GM18502 (cell line): ENCODE measurements around the gene COX4I1.

Experiments used
- ATAC-seq: cut with Tn5 transposase; IDR thresholded peaks from one replicate; pipeline ENCODE4 v1.9.1; 2021; ENCODE audit warnings: mild to moderate bottlenecking; ENCODE audit not compliant: unreplicated experiment, poor library complexity

COX4I1 gene

GRCh38 chr16:85765767-85766166, 33.7 kb upstream of the COX4I1 start:
- ATAC-seq: no peak

DNA sequence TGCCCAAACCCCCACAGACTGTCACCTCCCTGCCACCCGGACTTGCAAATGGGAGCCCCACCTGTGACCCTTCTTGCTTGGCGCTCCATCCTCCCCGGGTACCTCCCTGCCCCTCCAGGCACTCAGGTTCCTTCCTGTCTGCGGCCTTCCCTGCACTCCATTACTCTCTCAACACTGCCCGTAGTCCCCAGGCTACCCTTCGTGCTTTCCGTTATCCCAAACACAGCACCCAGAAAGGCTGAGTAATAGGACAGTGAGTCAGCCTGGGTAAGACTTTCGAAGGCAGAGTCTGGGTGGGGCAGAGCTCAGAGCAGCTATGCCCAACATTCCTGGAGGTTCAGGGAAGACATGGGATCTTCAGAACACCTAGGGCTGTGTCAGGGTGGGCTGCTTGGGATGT, 32.0 kb upstream of the COX4I1 start:
- ATAC-seq: no peak

- no peak for ATAC-seq
Observed at GRCh38 chr16:85768199-85768598, 31.3 kb upstream of the COX4I1 start.

DNA sequence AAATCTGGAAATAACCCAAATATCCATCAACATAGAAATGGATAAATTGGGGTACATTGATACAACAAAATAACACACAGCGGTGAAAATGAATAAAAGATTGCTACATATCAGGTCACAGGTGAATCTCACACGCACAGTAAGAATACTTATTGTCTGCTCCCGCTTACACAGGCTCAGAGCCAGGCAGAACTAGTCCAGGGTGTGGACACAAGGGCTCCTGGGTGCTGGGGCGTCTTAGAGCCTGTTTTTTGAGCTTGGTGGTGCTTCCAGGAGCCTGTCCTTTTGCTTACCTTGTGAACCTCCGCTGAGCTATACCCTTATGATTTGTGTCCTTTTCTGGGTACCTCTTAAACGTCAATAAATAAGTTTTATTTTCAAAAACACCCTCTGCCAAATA, 28.8 kb upstream of the COX4I1 start:
- ATAC-seq: no peak

DNA sequence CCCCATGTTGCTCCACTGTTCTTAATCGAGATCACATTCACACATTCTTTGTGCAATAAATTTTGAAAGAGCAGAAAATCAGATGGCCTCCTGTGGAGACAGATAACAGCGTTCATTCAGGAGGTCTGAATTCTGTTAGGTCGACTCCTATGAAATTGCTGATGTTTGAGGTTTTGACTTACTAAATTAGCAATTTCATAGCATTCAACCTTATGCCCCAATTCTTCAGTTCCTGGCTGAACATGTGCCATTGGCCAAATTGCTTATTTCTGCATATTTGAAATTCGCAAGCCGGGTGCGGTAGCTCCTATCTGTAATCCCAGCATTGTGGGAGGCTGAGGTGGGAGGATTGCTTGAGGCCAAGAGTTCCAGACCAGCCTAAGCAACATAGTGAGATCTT, 26.5 kb upstream of the COX4I1 start:
- no peak for ATAC-seq

- no peak for ATAC-seq
Observed at GRCh38 chr16:85774136-85774535, 25.4 kb upstream of the COX4I1 start.

- ATAC-seq: no peak
Observed at GRCh38 chr16:85774811-85775210, 24.7 kb upstream of the COX4I1 start.

- ATAC-seq: no peak
Observed at GRCh38 chr16:85777583-85778310, 21.7 kb upstream of the COX4I1 start.

DNA sequence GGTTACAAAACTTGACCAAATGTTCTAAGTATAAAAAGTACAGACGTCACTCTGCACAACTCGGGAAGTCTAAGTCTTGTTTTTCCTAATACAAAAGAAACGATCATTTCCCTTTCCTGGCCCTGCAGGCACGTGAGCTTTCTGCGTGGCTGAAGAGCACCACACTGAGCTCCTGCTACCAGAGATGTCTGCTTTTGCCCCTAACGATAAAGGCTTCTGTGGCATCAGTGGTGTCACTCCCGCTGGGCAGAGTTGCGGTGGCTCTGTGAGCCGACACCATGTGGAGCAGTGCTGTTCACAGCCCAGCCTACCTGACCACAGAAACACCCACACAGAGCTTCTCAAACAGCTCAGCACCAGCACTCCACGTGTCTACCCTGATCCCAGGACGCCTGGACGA, 20.6 kb upstream of the COX4I1 start:
- no peak for ATAC-seq

- ATAC-seq: no peak
Observed at GRCh38 chr16:85780281-85780680, 19.2 kb upstream of the COX4I1 start.

DNA sequence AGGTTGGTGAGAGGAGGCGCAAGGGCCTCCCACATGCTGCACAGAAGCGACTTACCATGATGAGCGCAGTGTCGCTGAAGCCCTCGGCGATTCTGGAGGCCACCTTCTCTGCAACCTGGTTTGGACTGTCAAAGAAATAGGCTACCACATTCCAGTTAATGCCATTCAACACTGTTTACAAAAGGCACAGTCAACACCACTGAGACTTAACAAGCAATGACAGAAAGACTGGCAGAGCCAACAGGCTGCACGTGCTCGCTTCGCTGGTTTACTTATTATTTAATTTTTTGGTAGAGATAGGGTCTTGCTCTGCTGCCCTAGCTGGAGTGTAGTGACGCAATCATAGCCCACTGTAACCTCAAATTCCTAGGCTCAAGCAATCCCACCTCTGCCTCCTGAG, 18.3 kb upstream of the COX4I1 start:
- no peak for ATAC-seq

DNA sequence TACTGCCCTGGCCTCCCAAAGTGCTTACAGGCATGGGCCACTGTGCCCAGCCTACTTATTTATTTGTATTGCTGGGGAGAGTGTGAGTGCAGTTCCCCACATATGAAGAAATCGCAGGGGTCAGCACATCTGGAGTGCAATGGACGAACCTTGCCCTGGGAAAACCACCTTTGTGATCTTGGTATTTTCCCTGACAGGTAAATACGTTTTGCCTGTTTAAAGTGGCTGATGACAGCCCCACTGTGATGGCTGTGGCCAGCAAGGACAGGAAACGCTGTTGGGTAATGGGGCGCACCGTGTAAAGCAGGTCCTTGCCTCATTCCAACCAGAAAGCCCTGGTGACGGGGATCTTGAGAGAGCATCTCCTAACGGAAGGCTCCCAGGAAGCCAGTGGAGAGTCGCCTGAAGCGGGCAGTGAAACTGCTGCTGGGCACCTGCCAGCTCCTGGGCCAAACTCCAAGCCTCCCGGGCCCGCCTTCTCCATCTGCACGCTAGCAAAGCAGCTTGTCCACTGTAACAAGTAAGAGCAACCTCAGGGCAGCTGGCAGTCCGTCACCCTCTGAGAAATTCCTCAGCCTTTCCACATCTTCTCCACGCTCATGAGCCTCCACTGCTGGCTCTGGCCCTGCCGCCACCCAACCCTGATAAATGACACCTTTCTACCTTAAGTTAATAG, 17.7 kb upstream of the COX4I1 start:
- no peak for ATAC-seq

GRCh38 chr16:85782451-85782850, 17.0 kb upstream of the COX4I1 start:
- no peak for ATAC-seq

- no peak for ATAC-seq
Observed at GRCh38 chr16:85783441-85783840, 16.1 kb upstream of the COX4I1 start.

- no peak for ATAC-seq
Observed at GRCh38 chr16:85784813-85785212, 14.7 kb upstream of the COX4I1 start.

- ATAC-seq: no peak
Observed at GRCh38 chr16:85785927-85786326, 13.6 kb upstream of the COX4I1 start.

DNA sequence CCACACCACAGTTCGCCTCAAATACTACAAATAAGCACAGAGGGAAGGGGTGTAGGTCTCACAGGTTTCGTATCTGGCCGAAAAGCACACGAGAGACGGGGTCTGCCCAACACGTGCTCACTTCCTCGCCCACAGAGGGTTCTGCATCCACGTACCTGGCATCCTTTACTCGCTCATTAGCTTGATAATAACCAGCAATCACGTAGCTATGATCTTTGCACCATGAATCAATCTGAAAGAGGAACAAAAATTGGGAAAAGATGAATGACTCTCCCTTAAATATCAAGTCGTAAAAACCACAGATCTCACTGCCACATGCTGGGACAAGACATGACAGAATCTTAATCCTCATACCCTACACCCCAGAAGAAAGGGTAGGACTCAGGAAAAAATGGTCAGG, 10.7 kb upstream of the COX4I1 start:
- no peak for ATAC-seq

GRCh38 chr16:85789773-85790172, 9.7 kb upstream of the COX4I1 start:
- ATAC-seq: no peak

DNA sequence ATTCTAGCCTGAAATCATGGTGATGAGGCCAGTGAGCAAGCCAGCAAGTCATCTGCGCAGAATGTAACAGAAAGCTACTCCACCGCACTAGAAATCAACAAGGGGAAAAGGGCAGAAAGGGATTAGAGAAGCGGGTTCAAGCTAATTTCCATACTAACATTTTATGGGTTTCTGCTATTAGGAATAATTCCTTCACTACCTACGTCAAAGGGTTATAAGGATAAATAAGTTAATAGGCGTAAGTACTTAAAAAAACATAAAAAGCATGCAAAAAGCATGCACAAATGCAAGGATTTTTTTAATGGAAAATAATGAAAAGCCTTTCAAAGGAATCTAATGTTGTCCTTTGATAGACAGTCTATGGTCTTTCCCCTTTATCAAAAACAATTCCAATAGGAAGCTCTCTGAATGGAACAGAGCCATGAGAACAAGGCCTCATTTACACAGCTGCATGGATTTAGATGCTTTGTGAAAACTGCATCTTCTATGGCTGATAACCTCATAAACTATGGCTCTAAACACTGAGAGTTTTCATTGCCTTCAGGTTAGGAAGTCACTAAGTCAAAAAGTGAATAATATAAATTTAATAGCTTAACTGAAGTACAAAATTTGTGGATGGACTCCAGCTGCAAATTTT, 5.7 kb upstream of the COX4I1 start:
- ATAC-seq: no peak

DNA sequence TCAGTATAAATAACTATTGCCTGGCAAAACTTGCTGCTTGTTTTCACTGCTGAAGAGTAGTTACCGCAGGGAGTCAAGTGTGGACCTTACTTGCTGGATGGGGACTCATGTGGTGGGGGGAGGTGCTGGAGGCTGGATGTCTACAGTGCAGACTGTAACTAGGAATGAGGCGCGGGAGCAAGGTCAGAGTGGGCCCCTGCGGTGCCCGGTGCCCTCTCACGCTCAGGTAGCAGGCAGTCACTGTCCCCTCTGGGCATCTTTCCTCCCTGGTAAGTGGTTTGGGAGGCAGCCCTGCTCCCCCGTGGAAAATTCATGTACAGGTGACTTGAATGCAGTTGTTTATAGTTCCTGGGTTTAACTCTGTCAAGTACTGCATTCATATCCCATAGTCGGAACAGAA, 4.8 kb upstream of the COX4I1 start:
- no peak for ATAC-seq

DNA sequence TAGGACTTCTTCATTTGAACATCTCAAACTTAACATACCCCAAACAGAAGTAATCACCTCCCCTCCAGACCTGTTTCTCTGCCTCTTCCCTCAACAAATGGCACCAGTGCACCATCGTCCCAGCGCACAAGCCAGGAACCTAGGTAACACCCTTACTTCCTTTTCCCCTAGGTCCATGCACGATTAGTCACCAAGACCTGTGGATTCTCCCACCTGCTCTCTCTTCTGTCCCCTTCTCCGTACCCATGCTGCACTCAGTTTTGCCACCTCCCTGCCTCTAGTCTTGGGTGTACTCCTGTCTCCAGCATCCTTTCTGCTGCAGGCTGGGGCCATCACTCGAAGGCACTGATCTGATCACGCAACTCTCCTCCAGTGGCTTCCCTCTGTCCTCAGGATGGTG, 3.3 kb upstream of the COX4I1 start:
- ATAC-seq: no peak

DNA sequence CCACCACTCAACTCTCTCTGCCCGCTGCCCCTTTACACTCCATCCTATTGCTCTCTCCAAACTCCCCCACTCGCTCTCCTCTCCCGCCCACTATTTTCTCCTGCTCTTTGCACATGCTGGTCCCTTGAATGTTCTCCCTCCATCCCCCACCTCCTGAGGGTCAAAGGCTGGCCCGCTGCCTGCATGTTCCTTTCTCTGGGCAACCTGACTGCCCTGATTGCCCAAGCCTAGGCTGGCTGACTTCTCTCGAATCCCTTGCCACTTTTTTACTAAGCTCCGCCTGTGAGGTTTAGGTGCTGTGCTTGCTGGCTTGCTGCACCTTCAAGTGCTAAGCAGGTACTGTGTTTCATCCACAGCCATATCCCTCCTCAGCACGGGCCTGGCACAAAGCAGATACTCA, 2.9 kb upstream of the COX4I1 start:
- no peak for ATAC-seq
